Astrocyte (in vitro differentiated cells and primary cell): Measurements from ENCODE around the gene ANO2.
"Not testable (repeated sequence)": the region's sequence is repeated elsewhere in the genome, so short reads cannot be mapped to it uniquely, and the experiment has no call there.

Source experiments
- EZH2 ChIP-seq: IDR thresholded peaks from 2 replicates; pipeline ENCODE4 v1.6.1; 2012; ENCODE audit warnings: mild to moderate bottlenecking, low read length, inconsistent platforms; ENCODE audit not compliant: insufficient read depth
- TF ChIP-seq, protein P1 (sequence below): IDR thresholded peaks from 2 replicates; pipeline ENCODE4 v1.5.1; 2011; ENCODE audit warnings: low read depth, mild to moderate bottlenecking, inconsistent platforms, low read length, moderate library complexity; ENCODE audit not compliant: insufficient read depth

DNA sequence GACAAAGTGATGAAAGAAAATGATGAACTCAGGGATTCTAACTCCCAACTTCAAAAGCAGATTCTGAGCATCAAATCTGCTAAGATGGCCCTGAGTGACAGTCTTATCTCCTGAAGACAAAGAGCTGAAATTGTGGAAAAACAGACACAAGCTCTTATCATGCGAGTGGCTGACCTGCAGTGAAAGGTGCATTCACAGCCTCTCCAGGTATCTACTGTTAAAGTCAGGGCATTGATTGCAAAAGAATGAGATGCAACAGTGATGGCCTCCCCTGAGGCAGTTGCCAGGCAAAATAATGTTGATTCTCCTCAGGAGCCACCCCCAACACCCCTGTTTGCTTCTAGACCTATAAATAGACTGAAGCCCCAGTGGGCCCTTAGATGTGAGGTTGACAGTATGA, 126.2 kb downstream of the ANO2 start:
- TF ChIP-seq, protein P1, sequence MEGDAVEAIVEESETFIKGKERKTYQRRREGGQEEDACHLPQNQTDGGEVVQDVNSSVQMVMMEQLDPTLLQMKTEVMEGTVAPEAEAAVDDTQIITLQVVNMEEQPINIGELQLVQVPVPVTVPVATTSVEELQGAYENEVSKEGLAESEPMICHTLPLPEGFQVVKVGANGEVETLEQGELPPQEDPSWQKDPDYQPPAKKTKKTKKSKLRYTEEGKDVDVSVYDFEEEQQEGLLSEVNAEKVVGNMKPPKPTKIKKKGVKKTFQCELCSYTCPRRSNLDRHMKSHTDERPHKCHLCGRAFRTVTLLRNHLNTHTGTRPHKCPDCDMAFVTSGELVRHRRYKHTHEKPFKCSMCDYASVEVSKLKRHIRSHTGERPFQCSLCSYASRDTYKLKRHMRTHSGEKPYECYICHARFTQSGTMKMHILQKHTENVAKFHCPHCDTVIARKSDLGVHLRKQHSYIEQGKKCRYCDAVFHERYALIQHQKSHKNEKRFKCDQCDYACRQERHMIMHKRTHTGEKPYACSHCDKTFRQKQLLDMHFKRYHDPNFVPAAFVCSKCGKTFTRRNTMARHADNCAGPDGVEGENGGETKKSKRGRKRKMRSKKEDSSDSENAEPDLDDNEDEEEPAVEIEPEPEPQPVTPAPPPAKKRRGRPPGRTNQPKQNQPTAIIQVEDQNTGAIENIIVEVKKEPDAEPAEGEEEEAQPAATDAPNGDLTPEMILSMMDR: not testable (repeated sequence)
- not testable (repeated sequence) for TF ChIP-seq EZH2
